CD4-positive, alpha-beta T cell (primary cell): Measurements from ENCODE around the gene ANKRD28. TPM values are rescaled to one million over a fixed set of nuclear protein-coding genes. Genes with fewer than 3 reads are reported as not detected.
"Not testable (repeated sequence)": the region's sequence is repeated elsewhere in the genome, so short reads cannot be mapped to it uniquely, and the experiment has no call there.

Experiments
- ATAC-seq: fragments of 200-7000 bp; cut with Tn5 transposase; one replicate; pipeline ENCODE4 v1.10.0; 2022; ENCODE audit warnings: mild to moderate bottlenecking; ENCODE audit not compliant: poor library complexity
- CTCF ChIA-PET: fragments of 350-600 bp; sonication (Branson Sonifier 250); formaldehyde crosslinking; loops from one replicate; lab custom pipeline; 2021; ENCODE audit warnings: antibody characterized with exemption, inconsistent platforms; lab: Charles Lee
- POLR2A ChIA-PET: fragments of 350-600 bp; sonication (Branson Sonifier 250); formaldehyde crosslinking; loops from one replicate; lab custom pipeline; 2021; ENCODE audit warnings: antibody characterized with exemption, inconsistent platforms; lab: Charles Lee
- DNase-seq, 14 experiments: peaks; one replicate each; pipeline ENCODE4 v3.0.0-alpha.2; 2013 to 2020; ENCODE audit warnings: mixed read lengths in 2 of 14
- H3K27ac ChIP-seq, 2 donors: one replicate each; pipeline versions ENCODE4 v1.5.1 to v1.7.0; 2013; ENCODE audit warnings: low read length in 2 of 2, low read depth in 1 of 2, mild to moderate bottlenecking in 1 of 2
- H3K27me3 ChIP-seq, 2 experiments: 1 replicate in 1 of 2; 2 replicates in 1 of 2; pipeline versions ENCODE4 v1.6.1 to v1.7.0; 2013; ENCODE audit warnings: low read length in 2 of 2, control low read depth in 1 of 2, mild to moderate bottlenecking in 1 of 2, moderate library complexity in 1 of 2; ENCODE audit not compliant: insufficient read depth in 2 of 2, control insufficient read depth in 1 of 2
- H3K36me3 ChIP-seq: one replicate; pipeline ENCODE4 v1.6.1; 2013; ENCODE audit warnings: low read length, control low read depth; ENCODE audit not compliant: insufficient read depth
- H3K4me1 ChIP-seq: one replicate; pipeline ENCODE4 v1.6.1; 2013; ENCODE audit warnings: low read length, control low read depth; ENCODE audit not compliant: insufficient read depth
- H3K4me3 ChIP-seq: one replicate; pipeline ENCODE4 v1.5.1; 2013; ENCODE audit warnings: mild to moderate bottlenecking, low read length, moderate library complexity
- H3K9me3 ChIP-seq, 2 experiments: 1 replicate in 1 of 2; 2 replicates in 1 of 2; pipeline versions ENCODE4 v1.6.1 to v1.7.0; 2013; ENCODE audit warnings: low read length in 2 of 2, mild to moderate bottlenecking in 2 of 2, control low read depth in 1 of 2, moderate library complexity in 1 of 2; ENCODE audit not compliant: control insufficient read depth in 1 of 2, insufficient read depth in 1 of 2
- H3K27ac Mint-ChIP-seq: one replicate; pipeline ENCODE4 v1.8.0; 2020; ENCODE audit warnings: mixed read lengths
- H3K27me3 Mint-ChIP-seq: one replicate; pipeline ENCODE4 v1.8.0; 2021; ENCODE audit warnings: mixed read lengths
- H3K36me3 Mint-ChIP-seq: one replicate; pipeline ENCODE4 v1.8.0; 2021; ENCODE audit warnings: low read depth, mixed read lengths
- H3K4me1 Mint-ChIP-seq: one replicate; pipeline ENCODE4 v1.8.0; 2021; ENCODE audit warnings: low read depth, mixed read lengths
- H3K4me3 Mint-ChIP-seq: one replicate; pipeline ENCODE4 v1.8.0; 2020; ENCODE audit warnings: mild to moderate bottlenecking, mixed read lengths
- H3K9me3 Mint-ChIP-seq: one replicate; pipeline ENCODE4 v1.8.0; 2020; ENCODE audit warnings: mixed read lengths
- CTCF ChIP-seq: fragments of 200-600 bp; IDR thresholded peaks from one replicate; pipeline ENCODE4 v1.8.0; 2022; ENCODE audit warnings: antibody characterized with exemption, mild to moderate bottlenecking
- intact Hi-C, 2 experiments: fragments of 100-400 bp; cut with DNase I in 1 of 2; cut with micrococcal nuclease in 1 of 2; formaldehyde crosslinking; loops; one replicate each; pipeline versions ENCODE4 v1.15.1 to v1.9.0; 2023 to 2025; cut with DNase I, micrococcal nuclease
- total RNA-seq, 174 experiments: library from RNA in 2 of 174; stranded (reverse) in 2 of 174; gene quantifications; one replicate each; pipeline ENCODE4 v1.2.3 and lab custom pipeline; 2021 to 2026

Gene ANKRD28
- total RNA-seq, 2 experiments from 2014 or later, result 36.6 to 43.1 TPM

GRCh38 chr3:15778332-15778858, 19.4 kb downstream of the ANKRD28 start:
- H3K4me3 ChIP-seq, result no peak overlapping the region
- no peak overlapping the region for H3K27ac Mint-ChIP-seq
- peaks cover 18% of the 10 kb centered on the region for H3K36me3 Mint-ChIP-seq
- no peaks in the 10 kb centered on the region for H3K36me3 ChIP-seq
- H3K9me3 ChIP-seq, result no peaks in the 10 kb centered on the region
- DNase-seq (no peak), ATAC-seq (no peak)
- ChIA-PET CTCF (no interaction called here), POLR2A (no interaction called here)
- no peaks in the 10 kb centered on the region for H3K27me3 ChIP-seq
- intact Hi-C loops, result no loop called here
- H3K9me3 Mint-ChIP-seq, result no peaks in the 10 kb centered on the region
- H3K4me1 ChIP-seq, result no peaks in the 10 kb centered on the region
- H3K4me3 Mint-ChIP-seq, result no peak overlapping the region
- H3K4me1 Mint-ChIP-seq, result peaks cover 31% of the 10 kb centered on the region
- H3K27me3 Mint-ChIP-seq, result no peaks in the 10 kb centered on the region
- no peak for TF ChIP-seq CTCF
- no peak overlapping the region for H3K27ac ChIP-seq

DNA sequence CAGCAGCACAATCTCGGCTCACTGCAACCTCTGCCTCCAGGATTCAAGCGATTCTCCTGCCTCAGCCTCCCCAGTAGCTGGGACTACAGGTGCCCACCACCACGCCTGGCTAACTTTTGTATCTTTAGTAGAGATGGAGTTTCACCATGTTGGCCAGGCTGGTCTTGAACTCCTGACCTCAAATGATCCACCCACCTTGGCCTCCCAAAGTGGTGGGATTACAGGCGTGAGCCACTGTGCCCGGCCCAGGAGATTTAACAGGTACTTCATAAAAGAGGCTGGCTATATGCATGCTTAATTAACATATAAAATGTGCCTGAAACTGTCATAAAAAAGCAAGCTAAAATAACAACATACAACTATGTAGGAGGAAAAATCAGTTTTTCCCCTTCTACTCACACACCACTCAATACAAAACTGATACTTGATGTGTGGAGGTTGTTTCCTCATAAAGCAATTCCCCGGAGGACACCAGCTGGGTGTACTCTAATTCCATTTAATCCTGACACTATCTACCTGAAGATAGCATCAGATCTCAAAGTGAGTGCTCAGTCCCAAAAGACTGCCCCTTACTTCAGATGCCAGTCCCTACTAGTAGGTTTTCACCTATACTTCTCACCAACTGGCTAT, 22.7 kb downstream of the ANKRD28 start:
- ATAC-seq, H3K4me3 Mint-ChIP-seq, intact Hi-C loops, CTCF ChIA-PET, POLR2A ChIA-PET, H3K27me3 ChIP-seq, H3K27ac ChIP-seq, DNase-seq, H3K27me3 Mint-ChIP-seq, H3K4me1 ChIP-seq, H3K4me3 ChIP-seq, H3K36me3 ChIP-seq, H3K27ac Mint-ChIP-seq, H3K9me3 Mint-ChIP-seq, H3K9me3 ChIP-seq: not testable (repeated sequence)
- Mint-ChIP-seq H3K4me1 (peaks cover 41% of the 10 kb centered on the region), H3K36me3 (peaks cover 19% of the 10 kb centered on the region)

- CTCF ChIA-PET, result no interaction called here
- H3K4me1 ChIP-seq, result no peaks in the 10 kb centered on the region
- ATAC-seq (no peak), DNase-seq (no peak)
- no peaks in the 10 kb centered on the region for H3K27me3 Mint-ChIP-seq
- no peaks in the 10 kb centered on the region for H3K9me3 Mint-ChIP-seq
- H3K36me3 Mint-ChIP-seq, result peaks cover 5% of the 10 kb centered on the region
- no peak for TF ChIP-seq CTCF
- H3K4me3 Mint-ChIP-seq, result no peak overlapping the region
- peaks cover 42% of the 10 kb centered on the region for H3K4me1 Mint-ChIP-seq
- intact Hi-C loops, result no loop called here
- POLR2A ChIA-PET, result no interaction called here
- H3K36me3 ChIP-seq, result no peaks in the 10 kb centered on the region
- no peak overlapping the region for H3K27ac Mint-ChIP-seq
- H3K27me3 ChIP-seq, result no peaks in the 10 kb centered on the region
- H3K27ac ChIP-seq, result no peak overlapping the region
- no peak overlapping the region for H3K4me3 ChIP-seq
- no peaks in the 10 kb centered on the region for H3K9me3 ChIP-seq
These were observed 26.3 kb downstream of the ANKRD28 start for GRCh38 chr3:15771444-15771843.
